WERI-Rb-1 (cell line): Measurements from ENCODE around the gene CMSS1.

Source experiments
- DNase-seq: peaks from one replicate; pipeline ENCODE4 v3.0.0-alpha.2; 2020
- H3K27ac ChIP-seq: fragments of 250-450 bp; sonication (Bioruptor Pico); 2 replicates; pipeline ENCODE4 v1.5.1; 2020; ENCODE audit warnings: mild to moderate bottlenecking, moderate library complexity
- H3K27me3 ChIP-seq: fragments of 250-450 bp; sonication (Bioruptor Pico); 2 replicates; pipeline ENCODE4 v1.5.1; 2021; ENCODE audit warnings: mild to moderate bottlenecking, low read depth, moderate library complexity; ENCODE audit not compliant: insufficient read depth, severe bottlenecking
- H3K36me3 ChIP-seq: fragments of 250-450 bp; sonication (Bioruptor Pico); 2 replicates; pipeline ENCODE4 v1.5.1; 2020; ENCODE audit warnings: mild to moderate bottlenecking, moderate library complexity
- H3K4me3 ChIP-seq: 2 replicates; pipeline ENCODE4 v1.5.1; 2011; ENCODE audit warnings: low read depth, mild to moderate bottlenecking, control low read depth, low read length
- H3K9me3 ChIP-seq: fragments of 250-450 bp; sonication (Bioruptor Pico); 2 replicates; pipeline ENCODE4 v1.5.1; 2021; ENCODE audit warnings: mild to moderate bottlenecking, moderate library complexity; ENCODE audit not compliant: severe bottlenecking
- CTCF ChIP-seq: IDR thresholded peaks from 2 replicates; pipeline ENCODE4 v1.5.1; 2011; ENCODE audit warnings: low read depth, mild to moderate bottlenecking, control low read depth, inconsistent platforms, low read length

CMSS1 gene

DNA sequence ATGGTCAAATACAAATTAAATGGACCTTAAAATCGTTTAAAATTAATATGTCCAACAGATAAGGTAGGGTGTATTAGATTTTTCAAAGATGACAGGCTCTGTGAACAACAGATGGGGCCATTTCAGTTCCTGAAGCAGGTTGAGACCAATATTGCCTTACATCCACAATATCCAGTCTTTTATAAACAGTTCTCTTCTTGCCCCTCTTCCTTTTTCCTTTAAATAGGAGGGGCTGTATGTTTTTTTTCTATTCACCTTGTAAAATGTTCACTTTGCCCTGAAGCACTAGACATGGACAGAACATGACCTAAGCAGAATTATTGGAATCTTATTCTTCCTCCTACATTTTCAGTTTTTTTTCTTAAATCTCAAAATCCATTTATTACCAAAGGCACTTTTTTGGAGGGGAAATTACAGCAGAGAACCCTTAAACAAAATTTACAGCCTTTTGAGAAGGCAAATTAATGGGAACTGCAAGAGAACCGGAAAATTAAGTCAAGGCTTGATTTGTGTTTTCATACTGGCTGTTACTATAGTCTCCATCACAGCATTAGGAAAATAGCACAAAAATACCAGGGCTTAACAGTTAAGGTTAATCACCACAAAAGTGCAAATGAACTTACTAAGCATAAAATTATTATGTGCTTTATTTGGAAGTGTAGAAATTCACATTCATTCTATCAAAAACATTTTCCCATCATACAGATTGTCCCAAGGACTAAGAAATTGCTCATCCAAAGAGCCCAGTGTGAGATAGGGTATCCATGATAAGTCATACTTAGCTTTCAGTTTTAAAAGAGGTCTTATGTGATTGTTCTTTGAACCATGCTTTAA is 55.8 kb downstream of the CMSS1 start:
- TF ChIP-seq CTCF = no peak
- Histone ChIP-seq H3K4me3 (peak overlapping the region; percentile 99), H3K27ac (peak overlapping the region; percentile 92), H3K27me3 (no peaks in the 10 kb centered on the region), H3K9me3 (no peaks in the 10 kb centered on the region), H3K36me3 (peaks cover 70% of the 10 kb centered on the region)
- DNase-seq = no peak

GRCh38 chr3:99874237-99875002 is 56.8 kb downstream of the CMSS1 start:
- Histone ChIP-seq H3K4me3 (peak overlapping the region; percentile 99), H3K27ac (peak overlapping the region; percentile 92), H3K27me3 (no peaks in the 10 kb centered on the region), H3K9me3 (no peaks in the 10 kb centered on the region), H3K36me3 (peaks cover 62% of the 10 kb centered on the region)
- DNase-seq = no peak
- no peak for TF ChIP-seq CTCF

DNA sequence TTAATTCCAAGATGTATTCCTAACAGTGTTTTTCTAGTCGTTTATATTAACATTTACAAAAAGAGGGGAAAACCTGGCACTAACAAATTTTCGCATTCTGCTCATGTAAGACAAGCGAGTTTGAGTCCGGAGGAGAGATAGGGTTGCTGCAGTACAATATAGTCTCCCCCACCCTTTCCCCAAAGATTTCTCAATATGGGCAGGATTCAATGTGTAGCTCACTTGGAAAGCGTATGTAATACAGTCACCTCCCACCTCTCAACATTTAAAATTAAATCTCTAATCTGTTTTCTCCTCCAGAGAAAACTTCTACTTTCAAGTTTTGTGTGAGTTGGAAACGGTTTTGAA is 57.9 kb downstream of the CMSS1 start:
- no peaks in the 10 kb centered on the region for H3K27me3 ChIP-seq
- H3K27ac ChIP-seq = peak overlapping the region; percentile 92
- no peaks in the 10 kb centered on the region for H3K9me3 ChIP-seq
- peak overlapping the region; percentile 99 for H3K4me3 ChIP-seq
- no peak for DNase-seq
- no peak for TF ChIP-seq CTCF
- peaks cover 51% of the 10 kb centered on the region for H3K36me3 ChIP-seq

GRCh38 chr3:99875929-99876841 is 58.5 kb downstream of the CMSS1 start:
- DNase-seq = peak; percentile 82
- Histone ChIP-seq H3K36me3 (peaks cover 45% of the 10 kb centered on the region), H3K27me3 (no peaks in the 10 kb centered on the region), H3K9me3 (no peaks in the 10 kb centered on the region), H3K27ac (peak overlapping the region; percentile 92), H3K4me3 (peak overlapping the region; percentile 99)
- no peak for TF ChIP-seq CTCF

GRCh38 chr3:99877031-99877579 is 59.4 kb downstream of the CMSS1 start:
- Histone ChIP-seq H3K9me3 (no peaks in the 10 kb centered on the region), H3K36me3 (peaks cover 35% of the 10 kb centered on the region), H3K27ac (peak overlapping the region; percentile 92), H3K4me3 (peak overlapping the region; percentile 99), H3K27me3 (no peaks in the 10 kb centered on the region)
- DNase-seq = no peak
- TF ChIP-seq CTCF = no peak
